Upper lobe of left lung (tissue), 4 donors: ENCODE measurements around the gene NR3C1.

Source experiments
- CTCF ChIP-seq, 6 experiments: fragments of 450-650 bp in 4 of 6; fragments of 200-600 bp in 2 of 6; sonication (generic) in 2 of 6; IDR thresholded peaks; one replicate each; pipeline ENCODE4 v1.5.1; 2016 to 2019; ENCODE audit warnings: antibody characterized with exemption in 6 of 6
- EP300 ChIP-seq, 4 donors: sonication (generic); formaldehyde crosslinking; IDR thresholded peaks; one replicate each; pipeline ENCODE4 v1.5.1; 2017; ENCODE audit warnings: antibody characterized with exemption in 4 of 4, control low read depth in 2 of 4

GRCh38 chr5:143235423-143235822, 168.1 kb downstream of the NR3C1 start:
- TF ChIP-seq EP300 (IDR thresholded peaks at IDR 0.05) (no peak), CTCF (IDR thresholded peaks at IDR 0.05) (no peak)
